Amygdala (tissue), 56 donors: ENCODE data around the gene CCDC91.
"Not testable (repeated sequence)": the region's sequence is repeated elsewhere in the genome, so short reads cannot be mapped to it uniquely, and the experiment has no call there.

ENCODE experiments used
- DNase-seq, 56 donors: peaks; one replicate each; lab custom pipeline; 2025; lab: John Stamatoyannopoulos, UW

CCDC91 gene

GRCh38 chr12:28180786-28181185, 9.5 kb upstream of the CCDC91 start:
- no peak for DNase-seq

DNA sequence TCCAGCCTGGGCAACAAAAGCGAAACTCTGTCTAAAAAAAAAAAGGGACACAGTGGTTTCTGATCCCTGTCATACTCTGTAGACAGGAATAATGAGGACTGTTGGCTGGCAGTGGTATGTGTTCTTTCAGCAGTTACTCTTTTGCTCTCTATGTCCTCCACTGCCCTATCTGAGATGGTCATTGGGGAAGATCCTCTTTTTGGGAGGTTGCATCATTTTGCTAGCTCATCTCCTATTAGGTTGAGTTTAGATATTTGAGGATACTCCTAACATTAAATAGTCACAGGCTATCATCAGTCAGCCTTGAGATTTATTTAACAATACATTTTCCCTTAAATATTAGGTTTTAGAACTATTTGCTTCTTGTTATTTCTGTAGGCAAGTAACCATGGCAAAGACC, 5.9 kb upstream of the CCDC91 start:
- no peak for DNase-seq

DNA sequence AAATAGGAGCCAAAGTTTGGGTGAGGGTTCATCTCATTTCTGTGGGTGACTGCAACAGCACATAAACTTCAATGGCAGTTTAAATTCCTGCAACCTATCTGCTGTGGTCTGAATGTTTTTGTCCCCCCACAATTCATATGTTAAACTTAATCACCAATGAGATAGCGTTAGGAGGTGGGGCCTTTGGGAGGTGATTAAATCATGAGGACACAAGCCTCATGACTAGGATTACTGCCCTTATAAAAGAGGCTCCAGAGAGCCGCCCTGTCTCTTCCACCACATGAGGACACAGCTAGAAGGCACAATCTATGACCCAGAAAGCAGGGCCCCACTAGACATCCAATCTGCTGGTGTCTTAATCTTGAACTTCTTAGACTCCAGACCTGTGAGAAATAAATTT, 3.8 kb upstream of the CCDC91 start:
- DNase-seq, result no peak

- DNase-seq, result peak in 5 of 56 donors; percentile 19 to 37 (median 35)
These were observed 404 bp upstream of the CCDC91 start for GRCh38 chr12:28189784-28190320.

GRCh38 chr12:28191051-28192048, 1.1 kb downstream of the CCDC91 start:
- DNase-seq, result peak in 16 of 56 donors; percentile 16 to 79 (median 42)

DNA sequence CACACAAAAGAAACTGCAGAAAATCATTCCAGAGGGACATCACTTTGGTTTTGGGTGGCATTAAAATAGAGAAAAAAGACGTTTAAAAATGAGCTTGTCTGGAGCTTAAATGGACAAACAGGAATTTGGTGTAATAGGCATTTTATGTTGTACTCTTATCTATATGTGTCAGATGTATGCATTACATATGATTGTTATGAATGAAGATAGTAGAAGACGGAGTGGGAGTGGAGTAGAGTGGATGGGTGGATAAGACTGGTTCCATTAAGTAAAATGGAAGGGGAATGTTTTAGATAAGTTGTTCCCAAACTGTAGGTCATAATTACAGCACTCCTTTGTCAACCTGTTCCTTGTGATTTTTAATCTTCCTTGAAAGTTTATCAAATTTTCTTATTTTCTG, 1.9 kb downstream of the CCDC91 start:
- DNase-seq, result no peak

DNA sequence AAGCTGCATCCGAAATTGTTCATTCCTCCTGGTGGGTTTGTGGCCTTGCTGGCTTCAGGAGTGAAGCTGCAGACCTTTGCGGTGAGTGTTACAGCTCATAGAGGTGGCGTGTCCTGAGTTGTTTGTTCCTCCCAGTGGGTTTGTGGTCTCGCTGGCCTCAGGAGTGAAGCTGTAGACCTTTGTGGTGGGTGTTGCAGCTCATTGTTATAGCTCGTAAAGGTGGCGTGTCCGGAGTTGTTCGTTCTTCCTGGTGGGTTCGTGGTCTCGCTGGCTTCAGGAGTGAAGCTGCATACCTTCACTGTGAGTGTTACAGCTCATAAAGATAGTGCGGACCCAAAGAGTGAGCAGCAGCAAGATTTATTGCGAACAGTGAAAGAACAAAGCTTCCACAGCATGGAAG, 4.4 kb downstream of the CCDC91 start:
- not testable (repeated sequence) for DNase-seq

GRCh38 chr12:28201136-28201535, 10.9 kb downstream of the CCDC91 start:
- not testable (repeated sequence) for DNase-seq

- DNase-seq, result peak in 1 of 56 donors; percentile 0
These were observed 12.3 kb downstream of the CCDC91 start for GRCh38 chr12:28202374-28203130.

- DNase-seq, result no peak
These were observed 19.5 kb downstream of the CCDC91 start for GRCh38 chr12:28209782-28210181.

GRCh38 chr12:28212182-28212581, 21.9 kb downstream of the CCDC91 start:
- DNase-seq, result no peak

DNA sequence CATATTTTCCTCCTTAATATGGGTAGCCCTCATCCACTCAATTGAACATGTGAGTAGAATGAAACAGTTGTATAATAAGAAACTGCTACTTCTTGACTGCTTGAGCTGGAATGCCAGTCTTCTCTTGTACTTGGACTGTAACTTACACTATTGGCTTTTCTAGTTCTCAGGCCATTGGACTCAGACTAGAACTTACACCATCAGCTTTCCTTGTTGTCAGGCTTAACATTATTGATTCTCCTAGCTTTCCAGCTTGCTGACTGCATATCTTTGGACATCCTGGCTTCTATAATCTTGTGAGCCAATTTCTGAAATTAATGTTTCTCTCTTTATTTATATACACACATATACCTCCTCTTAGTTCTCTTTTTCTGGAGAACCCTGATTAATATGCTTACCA, 24.8 kb downstream of the CCDC91 start:
- no peak for DNase-seq

GRCh38 chr12:28216016-28216415, 25.8 kb downstream of the CCDC91 start:
- DNase-seq, result no peak

DNA sequence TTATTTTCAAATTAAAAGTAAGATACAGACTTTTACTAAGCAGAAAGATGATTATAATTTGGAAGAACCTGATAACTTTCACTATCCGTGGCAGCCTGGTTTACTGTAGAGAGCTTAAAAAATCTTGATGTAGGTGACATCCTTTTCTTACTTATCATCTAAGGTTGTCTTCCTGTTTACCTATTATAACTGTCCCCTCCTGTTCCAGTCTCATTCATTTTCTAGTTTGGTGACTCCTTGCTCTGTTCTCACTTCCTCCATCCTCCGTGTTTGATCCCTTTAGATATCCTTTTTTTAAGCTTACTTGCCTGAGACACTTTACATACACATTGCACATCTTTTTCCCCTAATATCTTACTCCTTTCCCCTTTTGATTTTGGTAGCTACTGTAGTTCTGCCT, 27.5 kb downstream of the CCDC91 start:
- no peak for DNase-seq

- no peak for DNase-seq
These were observed 28.6 kb downstream of the CCDC91 start for GRCh38 chr12:28218875-28219274.

DNA sequence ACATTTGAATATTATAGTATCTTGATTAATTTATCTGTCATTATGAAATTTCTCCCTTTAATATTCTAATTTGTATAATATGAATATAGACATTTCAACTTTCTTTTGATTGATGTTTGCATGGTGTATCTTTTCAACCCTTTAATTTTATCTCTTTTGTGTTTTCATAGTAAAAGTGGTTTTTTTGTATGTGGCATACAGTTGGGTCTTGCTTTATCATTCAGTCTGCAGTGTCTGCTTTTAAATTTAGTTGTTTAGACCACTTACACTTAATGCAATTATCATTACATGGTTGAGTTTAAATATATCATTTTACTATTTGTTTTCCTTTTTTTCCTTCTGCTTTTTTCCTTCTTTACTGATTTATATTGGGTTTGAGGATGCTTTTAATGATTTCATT, 29.6 kb downstream of the CCDC91 start:
- no peak for DNase-seq

DNA sequence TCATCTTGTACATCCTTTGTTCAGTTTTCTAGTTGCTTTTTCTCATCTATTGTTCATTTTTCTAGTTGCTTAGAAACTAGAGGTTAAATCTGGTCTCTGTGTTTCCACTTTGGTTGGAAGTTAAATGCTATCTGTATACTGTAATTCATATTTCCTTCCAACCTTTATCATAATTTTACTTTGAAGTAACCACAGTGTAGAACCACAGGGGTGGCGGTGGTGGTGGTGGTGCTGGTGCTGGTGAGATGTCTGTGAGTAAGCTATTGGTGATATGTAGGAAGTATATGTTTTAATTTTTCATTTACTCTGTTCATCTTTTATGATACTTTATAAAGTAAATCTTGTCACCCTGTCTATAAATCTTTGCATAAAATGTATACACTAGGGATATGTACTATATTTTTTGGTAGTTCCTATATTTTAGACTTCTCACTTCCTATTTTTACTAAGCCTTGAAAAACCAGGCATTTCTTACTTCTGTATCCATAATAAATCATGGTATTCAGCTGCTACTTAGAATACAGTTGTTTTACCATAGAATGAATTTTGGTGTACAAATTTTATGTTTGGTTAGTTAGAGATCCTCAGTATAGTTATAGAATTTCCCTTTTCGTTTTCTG, 31.9 kb downstream of the CCDC91 start:
- no peak for DNase-seq

DNA sequence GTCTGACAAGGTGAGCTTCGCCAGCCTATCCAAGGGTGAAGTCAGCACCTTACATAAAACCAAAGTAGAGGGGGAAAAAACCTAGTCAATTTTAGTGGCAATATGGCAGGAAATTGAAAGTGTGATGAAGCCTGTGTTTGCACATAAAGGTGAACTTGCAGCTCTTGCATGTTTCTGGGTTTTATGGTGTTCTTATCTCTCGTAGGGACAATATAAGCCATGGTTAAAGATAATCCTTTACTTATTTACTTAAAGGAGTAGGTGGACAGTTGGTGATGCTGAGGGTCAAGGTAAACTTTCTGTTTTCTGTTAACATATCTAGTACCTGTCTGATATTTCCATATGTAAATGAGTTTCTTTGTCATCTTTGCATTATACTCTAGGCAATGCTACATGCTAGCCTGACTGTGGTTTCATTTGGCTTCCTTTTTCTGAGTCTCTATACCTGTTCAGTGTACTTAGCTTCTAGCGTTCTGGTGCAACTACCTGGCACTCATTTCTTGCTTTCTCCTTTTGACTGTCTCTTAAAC, 32.8 kb downstream of the CCDC91 start:
- no peak for DNase-seq

DNA sequence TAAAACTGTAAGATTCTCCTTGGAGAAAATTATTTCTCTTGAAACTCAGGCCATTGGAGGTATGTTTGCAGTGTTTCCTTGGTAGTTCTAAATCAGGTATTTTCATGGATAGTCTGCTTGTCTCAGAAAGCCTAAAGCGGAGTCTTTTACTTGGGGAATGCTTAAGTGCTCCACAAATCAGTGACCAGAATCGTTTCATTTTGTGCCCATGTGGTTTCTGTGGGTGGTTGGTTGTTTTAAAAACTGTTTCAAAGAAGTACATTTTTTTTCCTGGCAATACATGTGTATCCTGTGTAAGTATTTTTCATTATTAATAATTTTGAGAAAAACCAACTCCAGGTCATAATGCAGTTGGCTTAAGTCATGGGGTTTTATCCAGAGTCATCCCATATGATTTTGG, 33.6 kb downstream of the CCDC91 start:
- no peak for DNase-seq

- DNase-seq, result no peak
These were observed 36.4 kb downstream of the CCDC91 start for GRCh38 chr12:28226705-28227104.

DNA sequence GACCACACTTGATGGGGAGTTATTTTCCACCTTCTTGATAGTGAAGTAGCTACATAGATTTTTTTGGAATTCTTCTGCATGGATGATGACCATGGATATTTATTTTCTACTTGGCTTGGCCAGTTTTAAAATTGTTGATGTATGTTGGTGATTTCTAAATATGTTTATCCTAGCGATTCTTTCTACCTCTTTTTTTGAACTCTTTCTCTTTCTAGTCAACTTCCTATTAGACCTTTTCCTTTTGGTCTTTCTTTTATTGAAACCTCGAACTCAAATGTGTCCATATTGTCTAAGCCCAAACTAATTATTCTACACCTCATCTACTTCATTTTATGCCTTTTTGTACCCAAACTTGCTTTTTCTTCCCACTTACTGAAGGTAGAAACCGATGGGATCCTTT, 37.0 kb downstream of the CCDC91 start:
- DNase-seq, result no peak
